ENCODE results near the gene IDI1. TPM values are rescaled to one million over a fixed set of nuclear protein-coding genes. Genes with fewer than 3 reads are reported as not detected.

IDI1 gene
- total and polyA plus RNA-seq, 2 of the 4 experiments (the other 2 are of a cell fraction): 27.3 to 27.4 TPM

DNA sequence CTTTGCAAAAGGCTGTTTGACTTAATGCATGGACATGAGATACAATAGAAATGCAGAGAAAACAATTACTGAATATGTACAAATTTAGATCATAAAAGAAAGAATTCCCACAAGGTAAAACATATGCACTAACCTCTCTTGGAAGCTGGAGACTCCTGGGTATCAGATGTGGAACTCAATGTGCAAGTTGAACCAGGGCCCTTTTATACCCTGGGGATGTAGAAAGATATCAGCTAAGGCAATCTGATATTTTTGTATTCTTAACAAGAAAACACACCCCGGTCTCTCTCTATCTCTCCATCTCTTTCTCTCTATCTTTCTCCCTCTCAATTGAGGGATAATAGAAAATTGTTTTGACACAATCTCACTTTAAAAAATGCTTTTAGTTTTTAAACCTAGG lies 23.2 kb downstream of the IDI1 start, which contains the start of gene IDI2:
TSS of gene IDI2 (minus strand) at position 177 of the 400 bp plus-strand sequence. CDS start 1,136 bp downstream, outside the sequence.
- POLR2A ChIA-PET (ENCODE audit: unreplicated experiment): no interaction called here
- Histone ChIP-seq H2BK120ac (ENCODE audit: low read depth, low read length) (no peak within 1 kb of the TSS), H3K4me3 (ENCODE audit: insufficient read depth, low read depth, low read length) (no peak within 1 kb of the TSS), H3K27me3 (ENCODE audit: control insufficient read depth, insufficient read depth, low read length) (no peaks in the 10 kb centered on the region), H3K4me1 (ENCODE audit: control insufficient read depth, insufficient read depth, low read length) (no peaks in the 10 kb centered on the region), H2BK20ac (ENCODE audit: low read depth, low read length) (no peak within 1 kb of the TSS), H4K8ac (ENCODE audit: low read depth in 2 of 2, low read length in 2 of 2) (no peak within 1 kb of the TSS), H3K23ac (ENCODE audit: low read depth, low read length) (no peak within 1 kb of the TSS), H3K9me3 (ENCODE audit: control insufficient read depth, insufficient read depth, low read length) (no peaks in the 10 kb centered on the region), H3K36me3 (ENCODE audit: control insufficient read depth, insufficient read depth, low read length) (no peaks in the 10 kb centered on the region; the same call in 1 of the 2 replicates), H3K9me1 (ENCODE audit: insufficient read depth, low read length) (no peaks in the 10 kb centered on the region), H3K27ac (ENCODE audit: insufficient read depth, low read length) (no peak within 1 kb of the TSS), H2BK5ac (ENCODE audit: low read depth, low read length, poor library complexity, severe bottlenecking) (no peak within 1 kb of the TSS), H3K4me2 (ENCODE audit: low read depth, low read length) (no peak within 1 kb of the TSS), H4K20me1 (ENCODE audit: insufficient read depth, low read length) (no peaks in the 10 kb centered on the region), H4K91ac (ENCODE audit: insufficient read depth, low read depth, low read length) (no peak within 1 kb of the TSS), H2AK9ac (replicated peaks; ENCODE audit: low read depth, low read length, poor library complexity) (no peak within 1 kb of the TSS), H3K79me1 (ENCODE audit: low read depth in 1 of 2, low read length in 2 of 2) (no peaks in the 10 kb centered on the region), H4K5ac (ENCODE audit: low read depth, low read length) (no peak within 1 kb of the TSS), H3K4ac (ENCODE audit: low read depth, low read length) (no peak within 1 kb of the TSS), H2AK5ac (ENCODE audit: low read depth, low read length) (no peak within 1 kb of the TSS), H3K9ac (ENCODE audit: low read depth, low read length) (no peak within 1 kb of the TSS), H3K56ac (ENCODE audit: extremely low read depth, insufficient read depth, low read length) (no peak within 1 kb of the TSS), H2BK15ac (ENCODE audit: low read depth, low read length) (no peak within 1 kb of the TSS), H3K18ac (ENCODE audit: low read depth, low read length) (no peak within 1 kb of the TSS), H2AFZ (replicated peaks; ENCODE audit: low read length, poor library complexity) (no peak within 1 kb of the TSS), H3K14ac (replicated peaks; ENCODE audit: low read depth, low read length) (no peak within 1 kb of the TSS)
- in situ Hi-C loops (cut with MboI; ENCODE audit: low sequenced_read_pairs): no loop called here
- TF ChIP-seq SMC3 (IDR thresholded peaks at IDR 0.05; ENCODE audit: low read depth, low read length) (no peak), FOS (IDR thresholded peaks at IDR 0.05; ENCODE audit: low read depth, low read length) (no peak), MXI1 (IDR thresholded peaks at IDR 0.05; ENCODE audit: borderline replicate concordance, low read depth, low read length) (no peak), BHLHE40 (IDR thresholded peaks at IDR 0.05; ENCODE audit: low read depth, low read length) (no peak), RAD21 (IDR thresholded peaks at IDR 0.05; ENCODE audit: low read length) (no peak), ELK1 (IDR thresholded peaks at IDR 0.05; ENCODE audit: borderline replicate concordance, low read depth, low read length) (no peak), USF2 (IDR thresholded peaks at IDR 0.05; ENCODE audit: low read depth, low read length) (no peak), CEBPB (IDR thresholded peaks at IDR 0.05; ENCODE audit: low read depth, low read length) (no peak), MAFK (IDR thresholded peaks at IDR 0.05; ENCODE audit: low read depth, low read length) (no peak), NFE2L2 (IDR thresholded peaks at IDR 0.05; ENCODE audit: low read depth, low read length) (no peak), POLR2A (IDR thresholded peaks at IDR 0.05; ENCODE audit: low read depth, low read length) (no peak), MAZ (IDR thresholded peaks at IDR 0.05; ENCODE audit: borderline replicate concordance, low read depth, low read length) (no peak), RCOR1 (IDR thresholded peaks at IDR 0.05; ENCODE audit: insufficient replicate concordance, low read length) (no peak), RFX5 (IDR thresholded peaks at IDR 0.05; ENCODE audit: low read depth, low read length) (no peak), CHD1 (IDR thresholded peaks at IDR 0.05; ENCODE audit: low read depth, low read length) (no peak)
- TF ChIP-seq, protein P1, sequence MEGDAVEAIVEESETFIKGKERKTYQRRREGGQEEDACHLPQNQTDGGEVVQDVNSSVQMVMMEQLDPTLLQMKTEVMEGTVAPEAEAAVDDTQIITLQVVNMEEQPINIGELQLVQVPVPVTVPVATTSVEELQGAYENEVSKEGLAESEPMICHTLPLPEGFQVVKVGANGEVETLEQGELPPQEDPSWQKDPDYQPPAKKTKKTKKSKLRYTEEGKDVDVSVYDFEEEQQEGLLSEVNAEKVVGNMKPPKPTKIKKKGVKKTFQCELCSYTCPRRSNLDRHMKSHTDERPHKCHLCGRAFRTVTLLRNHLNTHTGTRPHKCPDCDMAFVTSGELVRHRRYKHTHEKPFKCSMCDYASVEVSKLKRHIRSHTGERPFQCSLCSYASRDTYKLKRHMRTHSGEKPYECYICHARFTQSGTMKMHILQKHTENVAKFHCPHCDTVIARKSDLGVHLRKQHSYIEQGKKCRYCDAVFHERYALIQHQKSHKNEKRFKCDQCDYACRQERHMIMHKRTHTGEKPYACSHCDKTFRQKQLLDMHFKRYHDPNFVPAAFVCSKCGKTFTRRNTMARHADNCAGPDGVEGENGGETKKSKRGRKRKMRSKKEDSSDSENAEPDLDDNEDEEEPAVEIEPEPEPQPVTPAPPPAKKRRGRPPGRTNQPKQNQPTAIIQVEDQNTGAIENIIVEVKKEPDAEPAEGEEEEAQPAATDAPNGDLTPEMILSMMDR (conservative IDR thresholded peaks at IDR 0.05; ENCODE audit: low read depth, low read length): no peak
- no peak for DNase-seq
- WGBS, 2 experiments (ENCODE audit: extremely low coverage in 2 of 2, insufficient read length in 1 of 2): no CpG with 5 or more reads among the region's 1 CpG
- no peak for ATAC-seq (ENCODE audit: low read depth)
- CTCF ChIA-PET: no interaction called here
- dilution Hi-C loops (cut with HindIII; ENCODE audit: low sequenced_read_pairs, unreplicated experiment): no loop called here
- no TSS peak for BruUV-seq (replicated peaks)
- intact Hi-C loops (cut with micrococcal nuclease): no loop called here
